AG08395 (cell line): ENCODE data around the gene CCDC150.
"Not testable (repeated sequence)": the region's sequence is repeated elsewhere in the genome, so short reads cannot be mapped to it uniquely, and the experiment has no call there.

Experiments
- DNase-seq: peaks from one replicate; pipeline ENCODE4 v3.0.0; 2012; ENCODE audit warnings: mixed read lengths, low spot score

The CCDC150 gene

DNA sequence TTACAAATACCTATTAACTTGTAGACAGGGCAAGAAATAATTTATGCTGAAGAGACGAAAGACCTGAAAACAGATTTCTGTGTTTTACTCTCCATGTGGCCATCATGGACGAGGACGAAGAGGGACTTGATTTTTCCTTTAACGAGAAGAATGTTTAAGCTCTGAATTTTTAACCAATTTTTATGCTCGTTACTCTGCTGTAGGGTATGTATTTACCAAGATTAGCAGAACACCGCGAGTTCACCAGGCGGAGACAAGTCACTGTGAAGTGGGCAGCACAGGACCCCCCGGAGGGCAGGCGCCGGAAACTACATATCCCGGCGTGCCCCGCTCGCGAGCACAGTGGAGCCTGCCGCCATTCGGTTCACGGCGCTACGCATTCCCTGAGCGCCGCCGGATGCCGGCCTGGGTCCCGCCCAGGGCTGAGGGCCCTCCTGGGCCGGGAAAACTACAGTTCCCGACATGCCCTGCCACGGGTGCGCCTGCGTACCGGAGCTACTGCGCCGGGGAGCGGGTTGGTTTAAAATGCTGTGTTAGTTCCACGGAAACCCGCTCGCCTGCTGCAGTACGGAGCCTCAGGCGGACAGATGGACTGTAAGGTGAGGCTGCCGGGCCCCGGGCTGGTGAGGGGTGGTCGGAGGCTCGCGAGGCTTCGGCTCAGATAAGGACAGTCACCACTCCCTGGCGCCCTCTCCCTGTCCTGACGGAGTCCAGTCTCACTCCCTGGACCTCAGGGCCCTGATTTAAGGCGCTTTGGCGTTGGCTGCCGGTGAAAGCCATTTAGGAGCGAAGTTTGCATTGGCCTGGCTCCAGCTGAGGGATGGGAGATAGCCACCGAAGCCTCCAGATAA, at the start of gene CCDC150:
TSS of gene CCDC150 (plus strand) at position 536 of the 851 bp plus-strand sequence. CDS start at position 588, 52 bp downstream.
- peak; percentile 99 for DNase-seq

DNA sequence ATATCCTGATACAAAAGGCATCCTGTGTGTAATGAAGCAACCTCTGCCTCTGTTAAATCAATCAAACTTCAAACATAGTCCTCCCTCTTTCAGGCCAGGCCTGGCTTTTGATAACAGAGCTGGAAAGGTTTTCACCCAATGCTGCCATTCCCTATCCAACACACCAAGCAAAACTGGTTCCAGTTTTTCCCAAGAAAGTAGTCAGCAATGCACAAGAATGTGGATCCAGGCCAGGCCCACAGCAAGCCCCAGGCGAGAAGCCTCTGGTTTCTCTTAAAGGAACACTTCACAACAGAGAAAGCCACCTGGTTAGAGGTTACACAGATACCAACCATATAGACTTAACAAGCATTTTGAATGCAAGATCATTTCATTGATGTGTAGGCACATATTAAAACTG, 49.2 kb upstream of the CCDC150 start:
- peak; percentile 37 for DNase-seq

- DNase-seq, result no peak
Measured at GRCh38 chr2:196591004-196591403, 48.5 kb upstream of the CCDC150 start.

DNA sequence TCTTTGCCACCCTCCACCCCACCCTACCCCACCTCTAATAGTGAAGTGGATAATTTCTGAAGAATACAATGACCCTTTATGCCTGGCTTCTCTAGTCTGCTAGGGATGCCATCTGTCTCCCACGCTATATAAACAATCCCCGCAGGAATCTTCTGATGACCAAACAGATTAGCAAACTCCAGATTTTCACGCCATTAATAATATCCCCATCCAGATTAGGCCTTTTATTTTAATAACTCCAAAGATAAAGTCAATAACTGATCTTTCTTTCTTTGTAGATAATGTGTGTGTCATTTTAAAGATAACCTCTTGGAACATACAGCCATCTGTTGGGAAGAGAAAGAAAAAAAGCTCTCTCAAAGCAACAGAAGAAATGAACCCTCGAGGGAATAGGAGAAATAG, 47.9 kb upstream of the CCDC150 start:
- DNase-seq, result no peak

DNA sequence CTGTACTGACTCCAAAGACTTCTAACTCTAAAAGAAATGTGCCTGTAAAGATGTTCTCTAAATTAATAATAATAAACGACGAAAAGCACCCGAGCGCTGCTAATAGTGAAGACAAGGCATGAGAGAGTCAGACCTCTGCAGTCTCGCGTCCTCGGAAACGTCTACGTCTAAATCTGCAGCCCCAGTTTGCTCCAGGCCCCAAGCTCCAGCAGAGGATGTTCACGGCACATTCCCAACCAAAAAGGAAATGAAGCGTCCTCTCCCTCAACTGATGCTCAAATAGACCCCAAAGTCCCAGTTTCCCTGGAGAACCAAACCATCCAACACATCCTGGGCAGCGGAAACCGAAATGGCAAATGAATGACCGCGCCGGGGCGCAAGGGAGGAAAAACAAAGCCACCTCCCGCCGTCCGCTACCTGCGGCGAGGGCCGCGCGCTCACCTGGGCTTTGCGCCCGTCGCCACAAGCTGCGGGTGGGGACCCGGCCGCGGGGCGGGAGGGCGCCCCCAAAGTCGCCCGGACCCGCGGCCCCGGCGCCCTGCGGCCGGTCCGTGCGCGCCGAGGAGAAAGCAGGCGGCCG, 47.1 kb upstream of the CCDC150 start:
- peak; percentile 25 for DNase-seq

GRCh38 chr2:196592911-196593881, 46.3 kb upstream of the CCDC150 start, which contains the start of gene HECW2:
Gene HECW2, minus strand, starts transcription at chr2:196593554.
- DNase-seq, result peak; percentile 55

GRCh38 chr2:196594158-196594557, 45.4 kb upstream of the CCDC150 start:
- no peak for DNase-seq

DNA sequence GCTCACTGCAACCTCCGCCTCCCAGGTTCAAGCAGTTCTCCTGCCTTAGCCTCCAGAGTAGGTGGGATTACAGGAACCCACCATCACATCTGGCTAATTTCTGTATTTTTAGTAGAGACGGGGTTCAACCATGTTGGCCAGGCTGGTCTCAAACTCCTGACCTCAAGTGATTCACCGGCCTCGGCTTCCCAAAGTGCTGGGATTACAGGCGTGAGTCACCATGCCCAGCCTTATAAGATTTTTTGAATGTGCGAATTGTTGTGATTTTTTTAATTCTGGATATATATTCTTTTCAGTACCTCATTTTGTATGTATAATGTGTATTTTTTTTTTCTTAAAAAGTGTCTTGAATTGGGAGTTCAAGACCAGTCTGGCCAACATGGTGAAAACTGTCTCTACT, 42.0 kb upstream of the CCDC150 start:
- no peak for DNase-seq

GRCh38 chr2:196598412-196598811, 41.1 kb upstream of the CCDC150 start:
- DNase-seq, result no peak

DNA sequence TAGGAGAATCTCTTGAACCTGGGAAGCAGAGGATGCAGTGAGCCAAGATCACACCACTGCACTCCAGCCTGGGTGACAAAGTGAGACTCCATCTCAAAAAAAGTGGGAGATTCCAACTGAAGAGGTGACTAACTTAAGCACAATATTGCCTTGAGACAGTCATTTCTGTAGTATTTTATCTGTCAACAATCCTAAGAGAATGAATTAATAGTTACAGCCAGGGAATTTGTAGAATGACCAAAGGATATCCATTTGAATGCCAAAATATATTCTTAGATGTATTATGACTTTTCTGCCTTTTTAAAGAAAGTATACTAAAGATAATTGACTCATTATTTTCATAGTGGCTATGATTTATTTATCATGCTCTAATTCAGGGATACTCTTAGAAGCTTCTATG, 40.7 kb upstream of the CCDC150 start:
- no peak for DNase-seq

DNA sequence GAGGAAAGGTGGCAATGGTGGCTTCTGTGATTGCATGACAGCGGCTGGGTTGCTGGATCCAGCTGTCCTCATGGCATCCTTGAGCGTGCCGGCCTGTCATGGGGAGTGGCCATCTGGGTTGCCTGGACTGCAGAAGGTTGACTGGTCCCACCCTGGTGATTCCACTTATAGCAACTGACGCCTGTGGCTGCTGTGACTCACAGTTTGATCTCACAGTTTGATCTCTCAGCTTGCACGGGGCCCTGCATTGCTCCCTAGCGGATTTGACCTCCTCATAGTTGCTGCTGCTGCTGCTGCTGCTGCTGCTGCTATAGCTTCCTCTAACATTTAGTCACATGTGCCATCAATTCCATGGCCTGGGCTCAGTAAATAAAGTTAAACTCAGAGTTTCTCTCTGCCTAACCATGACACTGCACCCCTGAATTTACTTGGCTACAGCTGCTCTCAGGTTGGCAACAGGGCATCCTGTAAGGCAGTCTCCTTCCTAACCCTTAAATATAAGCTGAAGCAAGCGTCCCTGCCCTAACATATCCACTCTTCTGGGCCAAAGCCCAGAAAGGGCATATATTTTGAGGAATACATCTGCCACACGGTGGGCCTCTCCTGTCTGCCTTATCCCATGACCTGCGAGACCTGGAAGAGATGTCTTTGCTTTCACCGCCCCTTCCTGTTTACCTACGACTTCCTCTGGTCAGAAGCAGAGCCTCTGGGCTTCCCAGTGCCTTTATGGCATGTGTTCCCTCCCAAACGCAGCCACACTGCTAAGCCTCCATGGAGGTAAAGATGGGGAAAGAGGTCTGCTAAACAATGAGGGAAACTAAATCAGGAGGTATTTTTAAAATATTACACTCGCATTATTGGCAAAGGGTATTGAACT, 37.8 kb upstream of the CCDC150 start:
- DNase-seq, result peak; percentile 98

DNA sequence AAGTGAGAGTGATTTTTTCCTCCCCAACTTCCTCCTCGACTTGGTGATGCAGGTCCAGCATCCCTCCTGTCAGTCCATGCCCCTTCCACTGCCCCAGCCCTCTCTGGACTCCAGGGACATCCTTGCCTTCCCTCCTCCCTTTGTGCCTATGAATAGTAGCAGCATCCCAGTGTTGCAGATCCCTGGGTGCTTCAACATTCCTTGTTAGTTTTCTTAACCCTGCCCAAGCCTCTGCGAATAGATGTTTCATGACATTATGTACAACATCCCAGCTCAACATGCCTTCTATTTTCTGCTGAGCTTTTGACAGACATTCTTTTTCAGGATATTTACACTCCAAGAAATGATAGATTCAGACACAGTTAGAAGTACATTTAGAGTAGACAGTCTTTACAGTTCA, 35.3 kb upstream of the CCDC150 start:
- DNase-seq, result no peak

DNA sequence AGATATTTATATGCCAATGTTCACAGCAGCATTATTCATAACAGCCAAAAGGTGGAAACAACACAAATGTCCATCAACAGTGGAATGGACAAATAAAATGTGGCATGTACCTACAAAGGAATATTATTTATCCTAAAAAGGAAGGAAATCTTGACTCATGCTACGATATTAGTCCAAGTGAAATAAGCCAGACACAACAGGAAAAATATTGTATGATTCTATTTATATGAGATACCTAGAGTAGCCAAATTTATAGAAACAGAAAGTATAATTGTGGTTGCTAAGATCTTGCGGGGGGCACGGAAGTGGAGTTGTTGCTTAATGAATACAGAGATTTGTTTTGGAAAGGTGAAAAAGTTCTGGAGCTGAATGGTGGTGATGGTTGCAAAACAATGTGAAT, 33.0 kb upstream of the CCDC150 start:
- no peak for DNase-seq

- peak; percentile 15 for DNase-seq
Measured at GRCh38 chr2:196607073-196607472, 32.4 kb upstream of the CCDC150 start.

- not testable (repeated sequence) for DNase-seq
Measured at GRCh38 chr2:196607896-196608295, 31.6 kb upstream of the CCDC150 start.

DNA sequence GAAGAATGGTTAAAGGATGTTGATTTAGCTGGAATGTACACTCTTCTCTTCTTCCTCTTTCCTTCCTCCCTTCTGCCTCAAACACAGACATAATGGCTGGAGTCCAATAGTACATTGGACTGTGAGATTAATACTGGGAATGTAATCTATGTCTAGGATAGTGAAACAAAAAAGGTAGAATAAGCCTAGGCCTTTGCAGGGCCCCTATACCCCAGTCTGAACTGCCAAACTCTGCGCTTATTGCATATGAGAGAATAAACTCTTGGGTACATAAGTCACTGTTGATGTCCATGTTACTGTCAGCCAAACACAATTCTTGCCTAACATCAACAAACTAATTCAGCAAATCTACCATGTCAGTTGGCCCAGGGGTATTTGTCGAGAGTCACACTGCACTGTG, 29.7 kb upstream of the CCDC150 start:
- DNase-seq, result no peak

DNA sequence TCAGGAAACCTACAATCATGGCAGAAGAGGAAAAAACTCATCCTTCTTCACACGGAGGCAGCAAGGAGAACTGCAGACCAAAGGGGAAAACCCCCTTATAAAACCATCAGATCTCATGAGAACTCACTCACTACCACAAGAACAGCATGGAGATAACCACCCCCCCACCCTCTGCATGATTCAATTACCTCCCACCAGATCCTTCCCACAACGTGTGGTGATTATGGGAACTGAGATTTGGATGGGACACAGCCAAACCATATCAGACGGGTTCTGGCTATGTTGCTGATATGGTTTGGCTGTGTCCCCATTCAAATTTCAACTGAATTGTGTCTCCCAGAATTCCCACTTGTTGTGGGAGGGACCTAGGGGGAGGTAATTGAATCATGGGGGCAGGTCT, 28.7 kb upstream of the CCDC150 start:
- DNase-seq, result no peak

GRCh38 chr2:196613302-196613701, 26.2 kb upstream of the CCDC150 start:
- DNase-seq, result no peak

DNA sequence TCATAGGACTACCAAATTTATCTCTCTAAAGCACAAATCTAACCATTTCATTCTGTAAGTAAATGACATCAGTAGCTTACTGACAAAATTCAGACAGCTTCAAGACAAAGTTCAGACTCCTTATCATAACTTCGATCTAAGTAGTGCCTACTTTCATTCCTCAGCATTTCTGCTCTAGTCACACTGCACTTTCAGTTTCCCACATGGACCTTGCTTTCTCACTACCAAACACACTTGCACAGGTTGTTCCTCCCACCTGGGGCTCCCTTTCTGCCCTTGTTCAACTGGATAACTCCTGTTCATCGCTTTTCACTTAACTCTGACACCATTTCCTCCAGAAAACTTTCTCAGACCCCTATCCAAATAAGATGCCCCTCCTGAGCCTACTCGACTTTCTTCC, 22.1 kb upstream of the CCDC150 start:
- DNase-seq, result no peak

DNA sequence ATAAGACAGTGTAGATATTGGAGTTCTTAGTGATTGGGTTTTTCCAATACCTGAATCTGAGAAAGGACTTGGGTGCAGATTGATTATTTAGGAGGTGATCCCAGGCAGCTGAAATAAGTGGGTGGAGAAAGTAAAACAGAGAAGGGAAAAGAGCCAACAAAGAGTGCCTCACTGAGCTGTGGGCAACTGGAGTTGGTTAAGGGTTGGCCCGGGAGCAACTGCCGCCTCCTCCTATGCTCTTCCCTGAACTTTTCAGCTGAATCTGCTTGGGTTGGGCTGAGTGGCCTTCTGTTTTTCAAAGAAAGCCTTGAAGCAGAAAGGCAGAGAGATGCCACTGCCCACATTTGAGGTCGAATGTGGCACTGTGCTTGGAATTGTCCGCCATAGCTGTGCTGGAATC, 20.9 kb upstream of the CCDC150 start:
- DNase-seq, result no peak

DNA sequence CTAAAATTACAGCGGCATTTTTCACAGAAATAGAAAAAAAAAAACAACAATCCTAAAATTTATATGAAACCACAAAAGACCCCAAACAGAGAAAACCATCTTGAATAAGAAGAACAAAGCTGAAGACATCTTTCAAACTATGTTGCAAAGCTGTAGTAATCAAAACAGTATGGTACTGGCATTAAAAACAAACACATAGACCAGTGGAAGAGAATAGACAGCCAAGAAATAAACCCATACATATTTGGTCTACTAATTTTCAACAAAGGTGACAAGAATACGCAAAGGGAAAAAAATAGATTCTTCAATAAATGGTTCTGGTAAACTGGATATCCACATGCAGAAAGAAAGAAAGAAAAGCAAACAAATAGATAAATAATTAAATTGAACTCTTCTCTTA, 9.0 kb upstream of the CCDC150 start:
- no peak for DNase-seq
